ENCODE data around the gene PDRG1. TPM values are rescaled to one million over a fixed set of nuclear protein-coding genes. Genes with fewer than 3 reads are reported as not detected.

PDRG1 gene
- total and polyA plus RNA-seq, 2 donors (not counting 1 experiment from before 2014, with no cell fraction given) = 12.7 to 18.6 TPM

- CTCF ChIA-PET = no interaction called here
Measured at GRCh38 chr20:31914170-31914569, 37.7 kb downstream of the PDRG1 start.

More at GRCh38 chr20:31914170-31914569, 37.7 kb downstream of the PDRG1 start:
- Histone ChIP-seq H3K4me3 (ENCODE audit: control extremely low read depth in 1 of 5, extremely low read depth in 1 of 5, insufficient read depth in 1 of 5, low read depth in 2 of 5, low read length in 4 of 5) (no peak overlapping the region), H3K79me2 (ENCODE audit: control insufficient read depth, insufficient read depth, low read length) (no peaks in the 10 kb centered on the region), H3K4me2 (replicated peaks; ENCODE audit: low read depth, low read length, poor library complexity, severe bottlenecking) (no peak overlapping the region), H3K27me3 (replicated peaks in 1 of 4; ENCODE audit: control extremely low read depth in 1 of 4, control insufficient read depth in 3 of 4, insufficient read depth in 4 of 4, low read length in 3 of 4) (no peaks in the 10 kb centered on the region), H3K9ac (ENCODE audit: low read length) (no peak overlapping the region), H4K20me1 (ENCODE audit: control insufficient read depth, insufficient read depth, low read length, poor library complexity, severe bottlenecking) (no peaks in the 10 kb centered on the region), H2AFZ (ENCODE audit: insufficient read depth, low read depth, low read length, poor library complexity, severe bottlenecking) (no peak overlapping the region), H3K36me3 (replicated peaks in 1 of 2; ENCODE audit: control extremely low read depth in 1 of 2, control insufficient read depth in 1 of 2, extremely low read depth in 1 of 2, insufficient read depth in 2 of 2, low read length in 1 of 2) (no peaks in the 10 kb centered on the region), H3K4me1 (ENCODE audit: control insufficient read depth in 2 of 2, insufficient read depth in 2 of 2, low read length in 2 of 2) (no peaks in the 10 kb centered on the region), H3K9me3 (ENCODE audit: control extremely low read depth in 1 of 3, control insufficient read depth in 2 of 3, insufficient read depth in 1 of 3, low read length in 2 of 3) (no peaks in the 10 kb centered on the region), H3K27ac (ENCODE audit: low read length in 2 of 2) (no peak overlapping the region)
- DNase-seq (no peak), ATAC-seq (ENCODE audit: low read depth) (no peak)
- no peaks in the 10 kb centered on the region for H3K4me1 Mint-ChIP-seq
- POLR2A ChIA-PET = no interaction called here
- no peaks in the 10 kb centered on the region for H3K27me3 Mint-ChIP-seq
- TF ChIP-seq EZH2 (IDR thresholded peaks at IDR 0.05; ENCODE audit: borderline replicate concordance, insufficient read depth, low read depth, low read length, poor library complexity, severe bottlenecking) = no peak
- TF ChIP-seq CTCF (IDR thresholded peaks at IDR 0.05) = no peak
- 100% methylated on average over 2 of the region's 5 CpGs for WGBS (ENCODE audit: insufficient coverage)
- H3K27ac Mint-ChIP-seq = no peak overlapping the region
- H3K9me3 Mint-ChIP-seq (ENCODE audit: insufficient read depth) = no peaks in the 10 kb centered on the region
- intact Hi-C loops (cut with micrococcal nuclease) = no loop called here
- no peak overlapping the region for H3K4me3 Mint-ChIP-seq
